Gastrocnemius medialis (tissue), 4 donors: ENCODE measurements around the gene DDRGK1. TPM values are rescaled to one million over a fixed set of nuclear protein-coding genes. Genes with fewer than 3 reads are reported as not detected.

Source experiments
- ATAC-seq, 2 donors: fragments of 150-250 bp; one replicate each; pipeline ENCODE4 v1.9.1; 2016
- DNase-seq, 2 donors: peaks; one replicate each; pipeline ENCODE4 v3.0.0-alpha.2; 2019
- H3K27ac ChIP-seq, 4 donors: fragments of 200-600 bp; sonication (generic); 1 replicate in 1 of 4; 2 replicates in 3 of 4; pipeline ENCODE4 v1.5.1; 2016 to 2018; ENCODE audit warnings: mild to moderate bottlenecking in 2 of 4, moderate library complexity in 1 of 4
- H3K27me3 ChIP-seq, 3 donors: fragments of 200-600 bp; sonication (generic) in 2 of 3; 1 replicate in 1 of 3; 2 replicates in 2 of 3; pipeline versions ENCODE4 v1.5.1 to v1.6.0; 2016 to 2019; ENCODE audit warnings: mild to moderate bottlenecking in 1 of 3, moderate library complexity in 1 of 3
- H3K36me3 ChIP-seq, 2 donors: fragments of 200-600 bp; sonication (generic) in 1 of 2; one replicate each; pipeline ENCODE4 v1.5.1; 2017 to 2018
- H3K4me1 ChIP-seq, 2 donors: fragments of 200-600 bp; sonication (generic) in 1 of 2; one replicate each; pipeline ENCODE4 v1.5.1; 2016 to 2017; ENCODE audit warnings: mild to moderate bottlenecking in 2 of 2
- H3K4me3 ChIP-seq, 4 donors: fragments of 200-600 bp; sonication (generic) in 3 of 4; 1 replicate in 1 of 4; 2 replicates in 3 of 4; pipeline ENCODE4 v1.5.1; 2016 to 2019; ENCODE audit warnings: mild to moderate bottlenecking in 2 of 4
- H3K9me3 ChIP-seq, 3 donors: fragments of 200-600 bp; sonication (generic) in 2 of 3; 1 replicate in 1 of 3; 2 replicates in 2 of 3; pipeline ENCODE4 v1.5.1; 2016 to 2019
- POLR2A ChIP-seq, 2 donors: fragments of 450-650 bp; IDR thresholded peaks; one replicate each; pipeline ENCODE4 v1.6.1; 2017; ENCODE audit warnings: antibody characterized with exemption in 2 of 2, mild to moderate bottlenecking in 2 of 2, moderate library complexity in 2 of 2
- in situ Hi-C, 4 donors: fragments of 200-750 bp; cut with MboI; loops; one replicate each; pipeline versions ENCODE4 v1.15.0 to v1.8.0; 2017; ENCODE audit warnings: low sequenced_read_pairs in 4 of 4
- intact Hi-C: fragments of 100-400 bp; cut with DNase I; formaldehyde crosslinking; loops from one replicate; pipeline ENCODE4 v1.15.1; 2023; ENCODE audit warnings: low total_unique reads
- total RNA-seq, 4 donors: library from RNA; depleted of rRNA; stranded (reverse); fragments of >200 nt; gene quantifications; one replicate each; pipeline versions ENCODE4 v1.1.0 to v1.2.3, GENCODE V29; 2016
- TF ChIP-seq, protein P1 (sequence below), 5 experiments: fragments of 450-650 bp in 3 of 5; fragments of 200-600 bp in 2 of 5; sonication (generic) in 2 of 5; IDR thresholded peaks in 4 of 5; conservative IDR thresholded peaks in 1 of 5; 1 replicate in 4 of 5; 2 replicates in 1 of 5; pipeline ENCODE4 v1.5.1; 2016 to 2019; ENCODE audit warnings: antibody characterized with exemption in 5 of 5, mild to moderate bottlenecking in 3 of 5, moderate library complexity in 3 of 5

Gene DDRGK1
- total RNA-seq, 4 donors from 2014 or later = 55.2 to 75.7 (median 64.7) TPM

DNA sequence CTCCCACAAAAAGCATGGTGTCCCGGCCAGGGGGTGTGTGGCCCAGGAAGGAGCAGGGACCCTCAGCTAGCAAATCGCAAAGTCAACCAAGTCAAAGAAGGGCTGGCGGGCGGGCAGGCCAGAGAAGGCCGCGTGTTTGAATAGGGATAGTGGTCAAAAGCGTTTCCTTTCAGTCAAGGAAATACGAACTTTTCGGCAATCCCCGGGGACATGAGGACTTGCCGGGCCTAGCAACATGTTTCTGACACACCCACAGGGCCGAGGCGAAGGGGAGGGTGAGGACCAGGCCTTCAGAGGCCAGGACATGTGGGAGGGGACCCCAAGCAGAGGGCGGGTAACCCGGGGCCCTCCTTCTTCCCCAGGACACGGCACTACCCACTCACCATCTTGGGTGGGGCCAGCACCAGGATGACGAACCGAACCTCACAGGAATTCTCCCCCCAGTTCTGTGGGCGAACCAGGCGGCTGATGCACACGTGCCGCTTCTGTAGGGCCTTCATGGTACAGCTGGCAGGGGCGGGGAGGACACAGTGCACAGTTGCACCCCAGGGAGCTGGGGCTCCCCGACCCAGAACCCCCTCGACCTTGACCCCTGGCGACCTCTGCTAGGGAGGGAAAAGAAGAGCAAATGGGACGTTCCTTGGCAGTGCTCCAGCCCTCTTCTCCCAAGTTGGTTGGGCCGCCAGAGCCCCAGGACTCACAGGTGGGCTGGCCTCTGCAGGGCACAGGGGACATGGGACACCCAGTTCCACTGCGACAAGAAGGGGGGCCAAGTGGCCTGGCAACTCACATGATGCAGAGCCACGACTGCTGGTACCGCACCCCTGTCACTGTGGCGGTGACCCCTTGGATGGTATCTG is 28.9 kb upstream of the DDRGK1 start:
- H3K27me3 ChIP-seq = peaks cover 7 to 12% (median 10%) of the 10 kb centered on the region in 3 donors
- in situ Hi-C loops (no loop called here), intact Hi-C loops (no loop called here)
- ATAC-seq (no peak), DNase-seq (no peak)
- peak overlapping the region in 1 of 4 donors; percentile 30 for H3K27ac ChIP-seq
- TF ChIP-seq POLR2A (IDR thresholded peaks at IDR 0.05) = no peak
- TF ChIP-seq, protein P1, sequence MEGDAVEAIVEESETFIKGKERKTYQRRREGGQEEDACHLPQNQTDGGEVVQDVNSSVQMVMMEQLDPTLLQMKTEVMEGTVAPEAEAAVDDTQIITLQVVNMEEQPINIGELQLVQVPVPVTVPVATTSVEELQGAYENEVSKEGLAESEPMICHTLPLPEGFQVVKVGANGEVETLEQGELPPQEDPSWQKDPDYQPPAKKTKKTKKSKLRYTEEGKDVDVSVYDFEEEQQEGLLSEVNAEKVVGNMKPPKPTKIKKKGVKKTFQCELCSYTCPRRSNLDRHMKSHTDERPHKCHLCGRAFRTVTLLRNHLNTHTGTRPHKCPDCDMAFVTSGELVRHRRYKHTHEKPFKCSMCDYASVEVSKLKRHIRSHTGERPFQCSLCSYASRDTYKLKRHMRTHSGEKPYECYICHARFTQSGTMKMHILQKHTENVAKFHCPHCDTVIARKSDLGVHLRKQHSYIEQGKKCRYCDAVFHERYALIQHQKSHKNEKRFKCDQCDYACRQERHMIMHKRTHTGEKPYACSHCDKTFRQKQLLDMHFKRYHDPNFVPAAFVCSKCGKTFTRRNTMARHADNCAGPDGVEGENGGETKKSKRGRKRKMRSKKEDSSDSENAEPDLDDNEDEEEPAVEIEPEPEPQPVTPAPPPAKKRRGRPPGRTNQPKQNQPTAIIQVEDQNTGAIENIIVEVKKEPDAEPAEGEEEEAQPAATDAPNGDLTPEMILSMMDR (IDR thresholded peaks at IDR 0.05 in 4 of 5, conservative IDR thresholded peaks at IDR 0.05 in 1 of 5) = no peak
- H3K36me3 ChIP-seq = no peaks in the 10 kb centered on the region
- H3K4me3 ChIP-seq = no peak overlapping the region
- no peaks in the 10 kb centered on the region for H3K9me3 ChIP-seq
- H3K4me1 ChIP-seq = peaks cover 0 to 6% of the 10 kb centered on the region in 2 donors

DNA sequence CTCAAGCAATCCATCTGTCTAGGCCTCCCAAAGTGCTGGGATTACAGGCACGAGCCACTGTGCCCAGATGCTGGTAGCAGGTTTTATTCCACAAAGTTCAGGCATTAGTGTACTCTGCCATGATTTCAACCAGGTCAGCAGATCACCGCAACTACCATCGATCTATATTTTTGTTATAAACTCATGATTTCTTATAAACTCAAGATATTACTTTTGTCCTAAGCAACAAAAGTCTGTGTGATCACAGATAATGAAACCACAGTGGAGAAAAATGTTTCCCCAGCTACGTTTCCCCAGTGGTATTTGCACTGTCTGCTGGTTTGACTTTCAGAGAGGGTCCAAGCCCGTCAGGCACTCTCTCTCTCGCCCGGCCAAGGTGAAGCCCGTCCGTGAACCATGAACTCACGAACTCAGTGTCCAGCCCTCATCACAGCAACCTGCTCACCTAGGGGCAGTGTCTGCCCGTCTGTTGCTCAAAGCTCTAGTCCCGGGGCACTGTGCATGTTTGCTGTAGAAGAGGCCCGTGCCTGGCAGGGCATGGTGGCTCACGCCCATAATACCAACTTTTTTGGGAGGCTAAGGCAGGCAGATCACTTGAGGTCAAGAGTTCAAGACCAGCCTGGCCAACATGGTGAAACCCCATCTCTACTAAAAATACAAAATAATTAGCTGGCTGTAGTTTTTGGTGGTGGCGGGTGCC is 27.6 kb upstream of the DDRGK1 start:
- intact Hi-C loops = no loop called here
- in situ Hi-C loops = no loop called here
- no peak for TF ChIP-seq POLR2A (IDR thresholded peaks at IDR 0.05)
- TF ChIP-seq, protein P1 (IDR thresholded peaks at IDR 0.05 in 4 of 5, conservative IDR thresholded peaks at IDR 0.05 in 1 of 5) = no peak
- Histone ChIP-seq H3K4me3 (no peak overlapping the region), H3K36me3 (no peaks in the 10 kb centered on the region), H3K27ac (no peak overlapping the region), H3K27me3 (no peaks in the 10 kb centered on the region), H3K9me3 (no peaks in the 10 kb centered on the region), H3K4me1 (no peaks in the 10 kb centered on the region)
- ATAC-seq (no peak), DNase-seq (no peak)

DNA sequence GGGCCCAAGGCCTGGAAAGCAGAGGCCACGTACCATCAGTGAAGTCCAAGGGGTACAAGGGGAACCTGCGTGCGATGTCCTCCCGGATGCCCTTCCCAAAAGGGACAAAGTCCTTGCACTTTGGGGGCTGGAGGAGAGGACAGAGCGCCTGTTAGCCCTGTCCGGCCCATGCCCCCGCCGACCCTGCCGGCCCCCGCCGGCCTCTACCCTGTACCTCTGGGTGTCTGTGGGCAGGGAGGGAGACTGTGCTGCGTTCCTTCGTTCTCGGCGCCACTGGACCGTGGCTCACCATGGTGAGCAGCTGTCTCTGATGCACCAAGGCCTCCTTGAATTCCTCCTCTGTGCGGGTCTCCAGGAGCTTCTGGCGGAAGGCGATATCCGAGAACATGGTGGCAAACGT is 26.6 kb upstream of the DDRGK1 start:
- in situ Hi-C loops (no loop called here), intact Hi-C loops (no loop called here)
- ATAC-seq = no peak
- DNase-seq = no peak
- no peak overlapping the region for H3K4me3 ChIP-seq
- no peak for TF ChIP-seq POLR2A (IDR thresholded peaks at IDR 0.05)
- TF ChIP-seq, protein P1 (IDR thresholded peaks at IDR 0.05 in 4 of 5, conservative IDR thresholded peaks at IDR 0.05 in 1 of 5) = no peak
- H3K9me3 ChIP-seq = no peaks in the 10 kb centered on the region
- H3K36me3 ChIP-seq = no peaks in the 10 kb centered on the region
- no peak overlapping the region for H3K27ac ChIP-seq
- H3K4me1 ChIP-seq = no peaks in the 10 kb centered on the region
- H3K27me3 ChIP-seq = no peaks in the 10 kb centered on the region

DNA sequence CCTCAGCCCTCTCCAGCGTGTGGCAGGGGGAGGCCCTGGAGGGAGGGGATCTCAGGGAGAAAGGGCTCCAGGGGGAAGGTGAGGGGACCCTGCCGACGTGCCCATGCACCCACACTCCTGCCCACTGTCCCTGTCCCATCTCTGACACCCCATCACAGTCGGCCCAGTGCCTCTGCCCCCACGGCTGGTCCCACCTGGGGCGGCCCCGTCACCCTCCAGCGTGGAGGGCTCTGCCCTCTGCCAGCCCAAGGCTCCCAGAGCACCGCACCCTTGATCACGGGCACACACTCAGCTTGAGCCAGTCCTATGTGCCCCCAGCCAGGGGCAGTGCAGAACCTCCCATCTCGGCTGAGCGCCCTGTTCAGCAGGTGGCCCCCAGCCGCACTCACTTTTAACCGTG is 25.3 kb upstream of the DDRGK1 start:
- no peak overlapping the region for H3K27ac ChIP-seq
- no peak for DNase-seq
- H3K9me3 ChIP-seq = no peaks in the 10 kb centered on the region
- no peak for TF ChIP-seq POLR2A (IDR thresholded peaks at IDR 0.05)
- TF ChIP-seq, protein P1 (IDR thresholded peaks at IDR 0.05 in 4 of 5, conservative IDR thresholded peaks at IDR 0.05 in 1 of 5) = no peak
- no peaks in the 10 kb centered on the region for H3K4me1 ChIP-seq
- intact Hi-C loops (no loop called here), in situ Hi-C loops (no loop called here)
- no peak overlapping the region for H3K4me3 ChIP-seq
- no peaks in the 10 kb centered on the region for H3K27me3 ChIP-seq
- no peaks in the 10 kb centered on the region for H3K36me3 ChIP-seq
- ATAC-seq = no peak
